Stromal cell of bone marrow (primary cell): ENCODE measurements around the gene MCF2L.
A peak's percentile ranks its signal among the peaks of the same experiment; 100 is the strongest.
"Not testable (repeated sequence)": the region's sequence is repeated elsewhere in the genome, so short reads cannot be mapped to it uniquely, and the experiment has no call there.

Experiments used
- DNase-seq: peaks from one replicate; pipeline ENCODE4 v3.0.0-alpha.2; 2012; ENCODE audit warnings: low read depth

The MCF2L gene

DNA sequence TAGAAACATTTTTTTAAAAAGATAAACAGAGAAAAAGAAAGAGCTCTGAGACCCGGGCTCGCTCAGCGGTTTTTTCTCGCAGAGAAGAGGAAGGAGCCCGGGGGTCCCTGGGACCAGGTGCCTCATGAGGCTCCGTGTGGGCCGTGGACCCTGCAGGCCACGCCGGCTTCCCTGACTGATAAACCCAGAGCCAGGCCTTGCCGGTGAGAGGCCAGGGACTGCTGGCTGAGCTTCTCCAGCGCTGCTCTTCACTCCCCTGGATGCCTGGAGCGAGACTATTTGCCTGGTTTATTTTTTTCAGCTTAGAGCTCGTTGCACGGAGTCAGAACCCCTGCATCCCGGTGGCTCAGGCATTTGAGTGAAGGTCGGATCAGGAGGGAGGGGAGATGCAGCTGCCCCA is 83.2 kb downstream of the MCF2L start:
- DNase-seq = no peak

- DNase-seq = no peak
Observed at GRCh38 chr13:113052971-113053370, 84.0 kb downstream of the MCF2L start.

DNA sequence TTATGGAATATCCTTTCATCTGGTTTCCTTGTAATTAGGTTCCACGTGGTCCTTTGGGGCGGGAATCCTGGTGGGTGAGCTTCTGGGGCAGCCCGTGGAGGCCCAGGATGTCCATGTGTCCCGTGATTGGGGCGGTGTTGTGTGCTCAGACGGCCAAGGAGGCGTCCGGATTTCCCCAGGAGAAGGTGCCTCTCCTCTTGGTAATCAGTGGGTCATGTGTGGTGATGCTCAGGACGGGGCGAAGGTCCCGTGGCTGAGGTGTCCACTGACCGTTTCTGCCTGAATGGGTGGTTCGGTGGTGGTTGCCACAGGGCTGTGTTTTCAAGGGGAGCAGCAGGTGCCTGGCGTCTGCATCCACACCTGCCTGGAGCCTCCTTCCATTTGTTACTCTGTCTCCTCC is 84.4 kb downstream of the MCF2L start:
- DNase-seq = no peak

GRCh38 chr13:113053801-113054604 is 85.0 kb downstream of the MCF2L start:
- DNase-seq = no peak

- no peak for DNase-seq
Observed at GRCh38 chr13:113057084-113057483, 88.1 kb downstream of the MCF2L start.

DNA sequence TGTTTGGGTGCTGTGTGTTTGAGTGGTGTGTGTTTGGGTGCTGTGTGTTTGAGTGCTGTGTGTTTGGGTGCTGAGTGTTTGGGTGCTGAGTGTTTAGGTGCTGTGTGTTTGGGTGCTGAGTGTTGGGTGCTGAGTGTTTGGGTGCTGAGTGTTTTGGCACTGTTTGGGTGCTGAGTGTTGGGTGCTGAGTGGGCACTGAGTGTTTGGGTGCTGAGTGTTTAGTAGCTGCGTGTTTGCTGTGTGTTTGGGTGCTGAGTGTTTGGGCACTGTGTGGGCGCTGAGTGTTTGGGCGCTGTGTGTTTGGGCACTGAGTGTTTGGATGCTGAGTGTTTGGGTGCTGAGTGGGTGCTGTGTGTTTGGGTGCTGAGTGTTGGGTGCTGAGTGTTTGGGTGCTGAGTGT is 88.5 kb downstream of the MCF2L start:
- DNase-seq = not testable (repeated sequence)

- DNase-seq = no peak
Observed at GRCh38 chr13:113058129-113058987, 89.3 kb downstream of the MCF2L start.

GRCh38 chr13:113058988-113059850 is 90.2 kb downstream of the MCF2L start:
- DNase-seq = no peak

DNA sequence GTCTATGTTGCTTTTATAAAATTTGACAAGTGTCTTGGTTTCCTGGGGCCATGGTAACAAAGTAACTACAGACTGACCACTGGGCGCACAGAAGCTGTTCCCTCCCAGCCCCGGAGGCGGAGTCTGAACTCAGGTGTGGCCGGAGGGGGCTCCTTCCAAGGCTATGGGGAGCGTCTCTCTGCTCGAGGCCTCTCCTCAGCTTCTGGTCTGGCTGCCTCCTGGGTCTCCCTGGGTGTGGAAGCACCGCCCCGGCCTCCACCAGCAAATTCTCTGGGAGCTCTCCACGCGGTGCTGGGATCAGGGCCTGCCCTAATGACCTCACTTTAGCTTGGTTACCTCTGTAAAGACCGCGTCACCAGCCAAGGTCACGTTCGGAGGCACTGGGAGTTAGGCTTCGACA is 90.9 kb downstream of the MCF2L start:
- no peak for DNase-seq

- DNase-seq = no peak
Observed at GRCh38 chr13:113060557-113061270, 91.7 kb downstream of the MCF2L start.

- DNase-seq = no peak
Observed at GRCh38 chr13:113061271-113061625, 92.2 kb downstream of the MCF2L start.

DNA sequence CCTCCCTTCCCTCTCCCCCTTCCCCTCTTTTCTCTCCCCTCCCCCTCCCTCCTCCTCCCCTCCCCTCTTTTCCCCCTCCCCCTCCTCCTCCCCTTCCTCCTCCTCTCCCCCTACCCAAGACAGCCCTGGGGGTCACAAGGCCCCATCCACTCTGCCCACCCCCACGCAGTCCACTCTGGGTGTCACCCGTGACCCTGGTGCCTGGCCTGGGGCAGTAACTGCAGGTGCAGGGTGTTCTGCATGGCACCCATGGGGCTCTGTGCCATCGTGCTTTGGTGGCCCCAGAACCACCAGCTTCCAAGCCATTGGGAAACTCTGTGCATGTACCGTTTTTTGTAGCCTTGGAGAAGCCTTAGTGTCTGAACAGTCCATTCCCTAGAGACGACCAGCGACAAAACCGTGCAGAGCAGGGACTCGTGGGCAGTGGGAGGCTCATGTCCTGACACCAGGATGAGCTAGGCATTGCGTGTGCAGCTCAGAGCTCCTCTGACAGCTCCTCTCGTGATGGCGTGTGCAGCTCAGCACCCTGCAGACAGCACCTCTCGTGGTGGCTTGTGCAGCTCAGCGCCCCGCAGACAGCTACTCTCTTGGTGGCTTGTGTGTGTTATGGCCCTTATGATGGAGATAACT is 92.9 kb downstream of the MCF2L start:
- no peak for DNase-seq

GRCh38 chr13:113062691-113063090 is 93.7 kb downstream of the MCF2L start:
- no peak for DNase-seq

DNA sequence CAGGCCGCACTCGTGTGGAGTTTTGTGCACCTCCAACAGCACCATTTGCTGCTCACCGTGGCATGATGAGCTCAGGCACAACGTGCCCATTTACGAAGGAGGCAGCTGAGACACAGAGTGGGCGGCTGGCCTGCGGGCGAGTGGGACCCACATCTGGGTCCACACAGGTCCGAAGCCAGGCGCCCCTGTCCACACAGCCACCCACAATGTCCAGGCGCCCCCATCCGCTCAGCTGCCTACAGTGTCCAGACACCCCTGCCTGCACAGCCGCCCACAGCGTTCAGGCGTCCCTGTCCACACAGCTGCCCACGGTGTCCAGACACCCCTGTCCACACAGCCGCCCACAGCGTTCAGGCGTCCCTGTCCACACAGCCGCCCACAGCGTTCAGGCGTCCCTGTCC is 94.1 kb downstream of the MCF2L start:
- DNase-seq = no peak

DNA sequence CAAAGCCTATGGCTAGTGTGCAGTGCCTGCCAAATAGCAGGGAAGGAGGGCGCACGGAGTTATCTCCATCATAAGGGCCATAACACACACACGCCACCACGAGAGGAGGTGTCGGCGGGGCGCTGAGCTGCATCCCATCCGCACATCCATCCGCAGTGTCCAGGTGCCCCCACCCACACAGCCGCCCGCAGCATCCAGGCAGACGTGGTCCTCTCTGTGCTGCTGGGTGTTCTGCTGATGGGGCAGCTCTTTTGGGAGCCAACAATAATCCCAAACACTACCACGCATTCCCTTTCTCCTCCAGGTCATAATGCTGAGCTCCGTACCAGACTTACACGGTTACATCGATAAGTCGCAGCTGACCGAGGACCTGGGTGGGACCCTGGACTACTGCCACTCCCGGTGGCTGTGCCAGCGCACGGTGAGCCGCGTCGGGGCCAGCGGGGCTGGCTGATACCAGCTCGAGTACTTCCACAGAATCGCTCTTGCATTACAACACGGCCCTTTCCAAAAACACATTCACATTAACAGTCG is 95.1 kb downstream of the MCF2L start:
- no peak for DNase-seq

- DNase-seq = peak; percentile 94
Observed at GRCh38 chr13:113064534-113065405, 95.8 kb downstream of the MCF2L start.

DNA sequence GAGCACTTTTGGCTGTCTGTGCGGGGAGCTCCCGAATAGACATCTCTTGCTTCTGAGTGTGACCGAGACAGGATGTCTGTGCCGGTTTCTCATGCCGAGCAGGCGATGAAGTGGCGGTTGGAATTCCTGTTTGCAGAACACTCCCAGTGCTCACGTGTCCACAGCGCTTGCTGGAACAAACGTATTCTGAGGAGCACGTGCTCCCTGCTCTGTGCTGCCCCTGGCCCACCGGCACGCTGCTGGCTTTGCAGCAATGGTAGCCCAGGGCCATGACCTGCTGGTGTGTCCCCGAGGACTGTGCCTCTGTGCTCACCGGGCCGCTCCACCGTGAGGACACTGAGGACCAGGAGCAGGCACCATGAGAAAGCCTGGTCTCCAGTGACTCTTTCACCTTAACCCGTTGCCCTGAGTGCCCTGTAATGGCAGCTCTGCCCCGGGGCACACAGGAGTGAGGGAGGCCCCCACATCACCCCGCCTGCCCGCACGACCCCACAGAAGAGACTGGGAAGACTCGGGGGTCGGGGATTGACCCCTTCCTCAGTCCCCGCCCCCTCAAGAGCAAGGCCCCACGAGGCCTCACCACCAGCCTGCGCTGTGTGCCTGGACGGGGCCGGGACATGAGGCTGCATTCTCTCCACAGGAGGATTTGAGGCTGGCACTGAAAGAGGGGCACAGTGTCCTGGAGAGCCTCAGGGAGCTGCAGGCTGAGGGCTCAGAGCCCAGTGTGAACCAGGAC is 96.6 kb downstream of the MCF2L start:
- DNase-seq = no peak

GRCh38 chr13:113066142-113066455 is 97.1 kb downstream of the MCF2L start:
- no peak for DNase-seq

GRCh38 chr13:113066746-113067145 is 97.7 kb downstream of the MCF2L start:
- DNase-seq = no peak
